Chondrocyte (in vitro differentiated cells): ENCODE results near the gene ZNF227. TPM values are rescaled to one million over a fixed set of nuclear protein-coding genes. Genes with fewer than 3 reads are reported as not detected.

Source experiments
- DNase-seq: peaks from one replicate; pipeline ENCODE4 v3.0.0; 2021; ENCODE audit warnings: mixed read lengths, low spot score
- H3K27ac Mint-ChIP-seq: one replicate; pipeline ENCODE4 v1.8.0; 2021; ENCODE audit warnings: mild to moderate bottlenecking, moderate library complexity, mixed read lengths; ENCODE audit not compliant: unreplicated experiment
- H3K27me3 Mint-ChIP-seq: 2 replicates; pipeline ENCODE4 v1.8.0; 2021; ENCODE audit warnings: low read depth, mixed read lengths
- H3K36me3 Mint-ChIP-seq: 2 replicates; pipeline ENCODE4 v1.8.0; 2021; ENCODE audit warnings: low read depth, mixed read lengths
- H3K4me1 Mint-ChIP-seq: 2 replicates; pipeline ENCODE4 v1.8.0; 2021; ENCODE audit warnings: low read depth, mild to moderate bottlenecking, mixed read lengths
- H3K4me3 Mint-ChIP-seq: one replicate; pipeline ENCODE4 v1.8.0; 2021; ENCODE audit warnings: mild to moderate bottlenecking, moderate library complexity, mixed read lengths; ENCODE audit not compliant: unreplicated experiment
- H3K9me3 Mint-ChIP-seq: 2 replicates; pipeline ENCODE4 v1.8.0; 2021; ENCODE audit warnings: low read depth, mixed read lengths
- total RNA-seq: library from RNA; stranded (reverse); gene quantifications from 3 replicates; pipeline ENCODE4 v1.2.1, GENCODE V29; 2021
- TF ChIP-seq, protein P1 (sequence below): fragments of 200-600 bp; sonication (generic); IDR thresholded peaks from 2 replicates; pipeline ENCODE4 v1.5.0; 2021; ENCODE audit warnings: antibody characterized with exemption, mild to moderate bottlenecking, moderate library complexity

The ZNF227 gene
- total RNA-seq, 1 donor from 2014 or later: 15.2 TPM

DNA sequence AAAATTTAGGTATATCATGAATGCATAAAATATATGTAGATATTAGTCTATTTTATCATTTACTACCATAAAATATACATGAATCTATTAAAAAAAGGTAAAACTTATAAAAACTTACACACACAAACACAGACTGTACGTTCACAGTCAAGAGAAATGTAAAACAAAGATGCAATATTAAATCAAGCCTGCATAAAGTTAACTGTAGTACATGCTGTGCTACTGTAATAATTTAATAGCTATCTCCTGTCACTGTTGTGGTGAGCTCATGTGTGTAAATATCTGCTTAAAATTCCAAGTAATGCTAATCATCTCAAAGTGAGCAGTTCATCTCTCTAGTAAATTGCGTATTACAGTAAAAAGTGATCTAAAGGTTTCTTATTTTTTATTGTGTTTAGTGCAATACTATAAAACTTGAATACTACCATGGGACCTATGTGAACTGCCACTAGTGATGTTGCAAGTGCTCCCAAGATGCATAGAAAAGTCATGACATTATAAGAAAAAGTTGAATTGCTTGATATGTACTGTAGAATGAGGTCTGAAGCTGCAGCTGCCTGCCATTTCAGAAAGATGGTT, 46.6 kb downstream of the ZNF227 start:
- Mint-ChIP-seq H3K27me3 (no peaks in the 10 kb centered on the region), H3K27ac (no peak overlapping the region), H3K4me3 (peak overlapping the region; percentile 82), H3K36me3 (peaks cover 34% of the 10 kb centered on the region), H3K4me1 (peaks cover 19% of the 10 kb centered on the region), H3K9me3 (peaks cover 40% of the 10 kb centered on the region)
- TF ChIP-seq, protein P1, sequence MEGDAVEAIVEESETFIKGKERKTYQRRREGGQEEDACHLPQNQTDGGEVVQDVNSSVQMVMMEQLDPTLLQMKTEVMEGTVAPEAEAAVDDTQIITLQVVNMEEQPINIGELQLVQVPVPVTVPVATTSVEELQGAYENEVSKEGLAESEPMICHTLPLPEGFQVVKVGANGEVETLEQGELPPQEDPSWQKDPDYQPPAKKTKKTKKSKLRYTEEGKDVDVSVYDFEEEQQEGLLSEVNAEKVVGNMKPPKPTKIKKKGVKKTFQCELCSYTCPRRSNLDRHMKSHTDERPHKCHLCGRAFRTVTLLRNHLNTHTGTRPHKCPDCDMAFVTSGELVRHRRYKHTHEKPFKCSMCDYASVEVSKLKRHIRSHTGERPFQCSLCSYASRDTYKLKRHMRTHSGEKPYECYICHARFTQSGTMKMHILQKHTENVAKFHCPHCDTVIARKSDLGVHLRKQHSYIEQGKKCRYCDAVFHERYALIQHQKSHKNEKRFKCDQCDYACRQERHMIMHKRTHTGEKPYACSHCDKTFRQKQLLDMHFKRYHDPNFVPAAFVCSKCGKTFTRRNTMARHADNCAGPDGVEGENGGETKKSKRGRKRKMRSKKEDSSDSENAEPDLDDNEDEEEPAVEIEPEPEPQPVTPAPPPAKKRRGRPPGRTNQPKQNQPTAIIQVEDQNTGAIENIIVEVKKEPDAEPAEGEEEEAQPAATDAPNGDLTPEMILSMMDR: no peak
- DNase-seq: no peak

DNA sequence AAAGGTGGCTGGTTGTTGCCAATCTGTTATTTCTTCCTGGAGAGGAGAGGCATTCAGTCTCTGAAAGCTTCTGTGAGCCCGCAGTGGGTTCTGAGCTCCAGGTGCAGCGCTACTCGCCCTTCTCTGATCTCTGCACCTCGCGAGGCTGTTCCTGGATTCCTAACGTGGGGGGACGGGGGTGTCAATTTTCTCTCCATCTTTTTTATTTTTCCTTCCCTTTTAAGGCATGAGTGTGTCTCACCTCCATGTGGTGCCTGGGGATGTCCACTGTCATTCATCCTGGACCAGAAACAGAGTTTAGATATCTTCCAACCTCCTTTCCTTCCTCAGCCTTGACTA, 48.0 kb downstream of the ZNF227 start:
- Mint-ChIP-seq H3K4me3 (peak overlapping the region; percentile 82), H3K27ac (peak overlapping the region; percentile 77), H3K36me3 (peaks cover 22% of the 10 kb centered on the region), H3K27me3 (no peaks in the 10 kb centered on the region), H3K9me3 (peaks cover 27% of the 10 kb centered on the region), H3K4me1 (peaks cover 19% of the 10 kb centered on the region)
- TF ChIP-seq, protein P1: no peak
- no peak for DNase-seq

DNA sequence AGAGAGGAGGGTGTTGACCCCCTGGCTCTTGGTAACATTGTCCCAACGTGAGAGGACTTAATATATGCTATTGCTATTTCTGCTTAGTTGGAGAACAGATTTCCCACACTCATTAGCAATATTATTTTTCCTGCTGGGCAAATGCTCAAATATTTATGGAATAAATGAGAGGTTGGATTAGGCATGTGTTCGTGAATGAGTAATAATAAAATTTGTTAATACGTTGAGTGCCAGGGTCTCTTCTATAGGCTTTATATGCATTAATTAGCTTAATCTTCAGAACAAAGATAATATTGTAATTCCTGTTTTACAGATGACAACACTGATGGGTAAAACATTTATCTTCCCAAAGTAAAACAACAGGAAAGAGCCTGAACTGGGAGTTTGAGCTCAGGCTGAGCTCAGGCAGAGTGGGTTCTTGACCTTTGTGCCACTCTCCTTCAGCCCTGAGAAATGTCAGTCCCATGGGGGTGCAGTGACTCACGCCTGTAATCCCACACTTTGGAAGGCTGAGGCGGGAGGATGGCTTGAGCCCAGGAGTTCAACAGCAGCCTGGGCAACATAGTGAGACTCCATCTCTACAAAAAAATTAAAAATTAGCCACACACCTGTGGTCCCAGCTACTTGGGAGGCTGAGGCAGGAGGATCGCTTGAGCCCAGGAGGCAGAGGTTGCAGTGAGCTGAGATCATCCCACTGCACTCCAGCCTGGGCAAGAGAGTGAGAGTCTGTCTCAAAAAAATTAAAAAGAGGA, 48.5 kb downstream of the ZNF227 start:
- H3K4me1 Mint-ChIP-seq: peaks cover 19% of the 10 kb centered on the region
- DNase-seq: no peak
- H3K36me3 Mint-ChIP-seq: peaks cover 20% of the 10 kb centered on the region
- no peaks in the 10 kb centered on the region for H3K27me3 Mint-ChIP-seq
- peak overlapping the region; percentile 77 for H3K27ac Mint-ChIP-seq
- TF ChIP-seq, protein P1: no peak
- H3K4me3 Mint-ChIP-seq: peak overlapping the region; percentile 82
- peaks cover 21% of the 10 kb centered on the region for H3K9me3 Mint-ChIP-seq

DNA sequence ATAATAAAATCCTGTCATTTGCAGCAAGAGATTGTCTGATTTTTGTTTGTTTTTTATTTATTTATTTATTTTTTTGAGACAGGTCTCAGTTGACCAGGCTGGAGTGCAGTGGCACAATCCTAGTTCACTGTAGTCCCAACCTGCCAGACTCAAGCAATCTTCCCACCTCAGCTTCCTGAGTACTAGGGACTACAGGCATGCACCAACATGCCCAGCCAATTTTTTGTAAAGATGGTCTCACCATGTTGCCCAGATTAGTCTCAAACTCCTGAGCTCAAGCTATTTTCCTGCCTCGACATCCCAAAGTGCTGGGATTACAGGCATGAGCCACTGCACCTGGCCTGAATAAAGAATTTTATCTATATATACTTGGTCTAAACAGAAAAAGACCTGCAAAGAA, 65.0 kb downstream of the ZNF227 start:
- TF ChIP-seq, protein P1: no peak
- Mint-ChIP-seq H3K9me3 (peaks cover 52% of the 10 kb centered on the region), H3K4me3 (no peak overlapping the region), H3K27me3 (no peaks in the 10 kb centered on the region), H3K36me3 (peaks cover 35% of the 10 kb centered on the region), H3K27ac (no peak overlapping the region), H3K4me1 (no peaks in the 10 kb centered on the region)
- no peak for DNase-seq

DNA sequence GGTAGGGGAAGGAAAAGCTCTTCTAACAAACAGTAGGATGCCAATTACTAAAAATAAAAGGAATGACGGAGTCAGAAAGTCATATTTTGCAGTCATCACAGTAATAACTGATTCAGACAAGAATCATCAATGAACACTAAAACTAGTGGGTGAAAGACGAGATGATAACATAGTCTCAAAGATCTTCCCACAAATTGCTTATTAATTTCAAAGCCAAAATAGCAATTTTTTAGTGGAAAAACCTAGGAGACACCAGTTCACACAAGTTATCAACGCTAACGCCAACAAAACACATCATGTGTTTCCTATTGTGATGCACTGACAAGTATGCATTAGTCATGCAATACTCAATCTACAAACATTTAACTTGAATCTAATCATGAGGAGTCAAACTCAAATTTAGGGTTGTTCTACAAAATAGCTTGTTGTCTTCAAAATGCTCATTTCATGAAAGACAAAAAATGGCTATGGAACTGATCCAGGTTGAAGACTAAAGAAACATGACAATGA, 65.9 kb downstream of the ZNF227 start:
- Mint-ChIP-seq H3K36me3 (peaks cover 30% of the 10 kb centered on the region), H3K27me3 (no peaks in the 10 kb centered on the region), H3K4me1 (no peaks in the 10 kb centered on the region), H3K4me3 (no peak overlapping the region), H3K9me3 (peaks cover 49% of the 10 kb centered on the region), H3K27ac (no peak overlapping the region)
- TF ChIP-seq, protein P1: no peak
- DNase-seq: no peak
